HCT116 (cell line): ENCODE measurements around the gene CHEK1. TPM values are rescaled to one million over a fixed set of nuclear protein-coding genes. Genes with fewer than 3 reads are reported as not detected.

Source experiments
- CBX3 ChIP-seq: IDR thresholded peaks from 2 replicates; pipeline ENCODE4 v1.6.1; 2012; ENCODE audit warnings: low read depth
- ELF1 ChIP-seq: IDR thresholded peaks from 2 replicates; pipeline ENCODE4 v1.6.1; 2012; ENCODE audit warnings: low read depth, borderline replicate concordance
- TCF7L2 ChIP-seq: IDR thresholded peaks from 2 replicates; pipeline ENCODE4 v1.7.0; 2011; ENCODE audit warnings: borderline replicate concordance, inconsistent platforms; ENCODE audit not compliant: insufficient read depth, insufficient read length; ENCODE audit errors: extremely low read depth
- YY1 ChIP-seq: IDR thresholded peaks from 2 replicates; pipeline ENCODE4 v1.6.1; 2011; ENCODE audit warnings: low read length, low read depth, moderate library complexity, mild to moderate bottlenecking; ENCODE audit not compliant: insufficient replicate concordance; ENCODE audit errors: extremely low read depth
- total RNA-seq: library from RNA; stranded (reverse); gene quantifications from one replicate; pipeline ENCODE4 v1.2.1, GENCODE V29; 2021; ENCODE audit not compliant: unreplicated experiment
- TF ChIP-seq, protein P1 (sequence below), 3 experiments: fragments of 200-600 bp in 1 of 3; sonication (generic) in 1 of 3; IDR thresholded peaks in 2 of 3; conservative IDR thresholded peaks in 1 of 3; 2 replicates each; pipeline ENCODE4 v1.5.1; 2012 to 2017; ENCODE audit warnings: low read depth in 2 of 3, low read length in 2 of 3, antibody characterized with exemption in 1 of 3, borderline replicate concordance in 1 of 3, control low read depth in 1 of 3, mild to moderate bottlenecking in 1 of 3, mixed read lengths in 1 of 3, mixed run types in 1 of 3, moderate library complexity in 1 of 3; ENCODE audit not compliant: insufficient read depth in 1 of 3
- TF ChIP-seq, protein P2 (sequence below): IDR thresholded peaks from 2 replicates; pipeline ENCODE4 v1.6.1; 2011; ENCODE audit warnings: mild to moderate bottlenecking, low read length, moderate library complexity; ENCODE audit not compliant: insufficient replicate concordance; ENCODE audit errors: extremely low read depth

CHEK1 gene
- total RNA-seq, 1 experiment from 2014 or later: 69.3 TPM

DNA sequence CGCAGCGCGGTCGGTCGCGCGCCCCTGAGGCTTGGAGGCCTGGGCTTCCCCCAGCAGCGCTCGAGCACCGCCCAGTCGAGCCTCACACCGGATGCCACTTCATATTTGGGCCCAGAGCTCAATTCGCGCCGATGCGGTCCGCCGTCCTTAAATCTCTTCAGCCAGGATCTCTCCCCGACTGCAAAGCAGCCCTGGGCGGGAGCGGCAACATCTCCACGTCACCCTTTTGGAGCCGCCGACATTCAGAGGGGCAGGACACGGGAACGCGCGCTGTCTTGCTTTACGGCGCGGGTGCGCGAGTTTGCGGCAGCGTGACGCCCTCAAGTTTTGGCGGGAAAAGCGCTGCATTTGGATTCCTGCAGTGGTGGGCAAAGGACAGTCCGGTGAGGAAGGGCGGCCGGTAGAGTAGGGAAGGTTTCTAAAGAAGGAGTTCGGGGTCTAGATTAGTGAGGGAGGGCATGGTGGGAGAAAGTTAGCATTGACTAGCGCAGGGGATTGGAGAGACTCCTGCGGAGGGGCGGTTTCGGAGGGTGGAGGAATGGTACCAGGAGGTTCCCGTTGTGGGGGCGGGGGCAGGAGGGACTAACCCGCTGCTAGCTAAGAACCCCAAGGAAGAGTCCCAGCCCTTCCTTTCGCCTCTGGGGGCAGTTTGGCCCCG lies 796 bp downstream of the CHEK1 start (continued):
- TF ChIP-seq, protein P1, sequence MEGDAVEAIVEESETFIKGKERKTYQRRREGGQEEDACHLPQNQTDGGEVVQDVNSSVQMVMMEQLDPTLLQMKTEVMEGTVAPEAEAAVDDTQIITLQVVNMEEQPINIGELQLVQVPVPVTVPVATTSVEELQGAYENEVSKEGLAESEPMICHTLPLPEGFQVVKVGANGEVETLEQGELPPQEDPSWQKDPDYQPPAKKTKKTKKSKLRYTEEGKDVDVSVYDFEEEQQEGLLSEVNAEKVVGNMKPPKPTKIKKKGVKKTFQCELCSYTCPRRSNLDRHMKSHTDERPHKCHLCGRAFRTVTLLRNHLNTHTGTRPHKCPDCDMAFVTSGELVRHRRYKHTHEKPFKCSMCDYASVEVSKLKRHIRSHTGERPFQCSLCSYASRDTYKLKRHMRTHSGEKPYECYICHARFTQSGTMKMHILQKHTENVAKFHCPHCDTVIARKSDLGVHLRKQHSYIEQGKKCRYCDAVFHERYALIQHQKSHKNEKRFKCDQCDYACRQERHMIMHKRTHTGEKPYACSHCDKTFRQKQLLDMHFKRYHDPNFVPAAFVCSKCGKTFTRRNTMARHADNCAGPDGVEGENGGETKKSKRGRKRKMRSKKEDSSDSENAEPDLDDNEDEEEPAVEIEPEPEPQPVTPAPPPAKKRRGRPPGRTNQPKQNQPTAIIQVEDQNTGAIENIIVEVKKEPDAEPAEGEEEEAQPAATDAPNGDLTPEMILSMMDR (IDR thresholded peaks at IDR 0.05 in 2 of 3, conservative IDR thresholded peaks at IDR 0.05 in 1 of 3; ENCODE audit: borderline replicate concordance in 1 of 3, insufficient read depth in 1 of 3, low read depth in 2 of 3, low read length in 2 of 3): no peak
- TF ChIP-seq ELF1 (no peak), CBX3 (peak; percentile 53; the same call in 1 of the 2 replicates), TCF7L2 (peak; percentile 80), YY1 (peak; percentile 65)
- TF ChIP-seq, protein P2, sequence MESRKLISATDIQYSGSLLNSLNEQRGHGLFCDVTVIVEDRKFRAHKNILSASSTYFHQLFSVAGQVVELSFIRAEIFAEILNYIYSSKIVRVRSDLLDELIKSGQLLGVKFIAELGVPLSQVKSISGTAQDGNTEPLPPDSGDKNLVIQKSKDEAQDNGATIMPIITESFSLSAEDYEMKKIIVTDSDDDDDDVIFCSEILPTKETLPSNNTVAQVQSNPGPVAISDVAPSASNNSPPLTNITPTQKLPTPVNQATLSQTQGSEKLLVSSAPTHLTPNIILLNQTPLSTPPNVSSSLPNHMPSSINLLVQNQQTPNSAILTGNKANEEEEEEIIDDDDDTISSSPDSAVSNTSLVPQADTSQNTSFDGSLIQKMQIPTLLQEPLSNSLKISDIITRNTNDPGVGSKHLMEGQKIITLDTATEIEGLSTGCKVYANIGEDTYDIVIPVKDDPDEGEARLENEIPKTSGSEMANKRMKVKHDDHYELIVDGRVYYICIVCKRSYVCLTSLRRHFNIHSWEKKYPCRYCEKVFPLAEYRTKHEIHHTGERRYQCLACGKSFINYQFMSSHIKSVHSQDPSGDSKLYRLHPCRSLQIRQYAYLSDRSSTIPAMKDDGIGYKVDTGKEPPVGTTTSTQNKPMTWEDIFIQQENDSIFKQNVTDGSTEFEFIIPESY: no peak
